Cerebellar nuclear complex (tissue), 1 donor: ENCODE results near the gene LRRN2.

Experiments used
- DNase-seq, 2 experiments: peaks; one replicate each; lab custom pipeline; 2025; lab: John Stamatoyannopoulos, UW

The LRRN2 gene

DNA sequence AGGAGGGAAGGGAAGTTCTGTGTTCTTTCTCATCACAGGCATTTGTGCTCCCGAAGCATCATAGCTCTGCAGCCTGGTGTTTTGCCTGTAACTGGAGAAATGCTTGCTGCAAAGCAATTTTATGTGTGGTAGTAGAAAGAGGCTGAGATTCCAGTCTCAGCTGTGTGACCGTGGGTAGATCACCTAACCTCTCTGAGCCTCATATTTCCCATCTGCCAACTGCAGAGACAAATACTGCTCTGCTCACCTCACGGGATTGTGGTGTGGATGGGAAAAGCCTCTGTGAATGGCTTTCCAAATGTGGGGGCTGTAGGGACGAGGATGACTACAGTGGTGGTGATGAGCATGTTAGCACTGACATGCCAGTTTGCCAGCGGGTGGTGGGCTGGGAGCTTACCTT lies 85.3 kb downstream of the LRRN2 start:
- DNase-seq = no peak

DNA sequence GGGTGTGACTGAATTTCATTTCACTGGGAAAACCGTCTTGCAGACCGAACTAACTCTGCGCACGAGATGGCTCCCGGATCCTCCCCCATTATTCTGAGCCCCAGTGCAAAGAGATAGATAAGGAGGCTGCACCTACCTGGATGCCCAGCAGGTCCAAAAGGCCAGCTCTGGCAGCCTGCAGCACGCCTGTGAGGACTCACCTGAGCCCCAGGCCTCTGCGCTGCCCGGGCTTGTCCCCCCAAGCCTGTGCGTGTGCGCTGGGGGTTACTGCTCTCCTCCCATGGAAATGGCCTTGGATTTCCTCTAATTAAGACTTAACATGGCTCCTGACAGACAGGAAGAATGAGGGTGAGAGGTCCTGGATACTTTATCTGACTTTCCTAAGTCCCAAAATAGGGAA lies 85.9 kb downstream of the LRRN2 start:
- no peak for DNase-seq

DNA sequence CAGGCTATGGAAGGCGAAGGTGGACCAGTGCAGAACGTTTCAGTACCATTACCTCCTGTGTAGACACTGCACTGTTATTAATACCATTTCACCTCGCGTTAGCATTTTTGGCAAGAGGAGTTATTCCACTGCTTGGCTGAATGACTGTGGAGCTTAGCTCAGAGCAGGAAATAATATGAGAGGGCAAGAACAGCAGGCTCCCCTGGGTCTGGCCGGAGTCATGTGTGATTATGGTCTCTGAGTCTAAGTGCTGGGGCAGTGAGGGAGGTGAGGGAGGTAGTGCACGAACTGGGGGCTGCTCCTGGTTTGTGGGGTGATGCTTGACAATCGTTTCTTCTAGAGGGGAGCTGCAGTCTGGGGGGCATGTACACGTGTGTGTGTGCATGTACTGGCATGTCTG lies 86.4 kb downstream of the LRRN2 start:
- no peak for DNase-seq

DNA sequence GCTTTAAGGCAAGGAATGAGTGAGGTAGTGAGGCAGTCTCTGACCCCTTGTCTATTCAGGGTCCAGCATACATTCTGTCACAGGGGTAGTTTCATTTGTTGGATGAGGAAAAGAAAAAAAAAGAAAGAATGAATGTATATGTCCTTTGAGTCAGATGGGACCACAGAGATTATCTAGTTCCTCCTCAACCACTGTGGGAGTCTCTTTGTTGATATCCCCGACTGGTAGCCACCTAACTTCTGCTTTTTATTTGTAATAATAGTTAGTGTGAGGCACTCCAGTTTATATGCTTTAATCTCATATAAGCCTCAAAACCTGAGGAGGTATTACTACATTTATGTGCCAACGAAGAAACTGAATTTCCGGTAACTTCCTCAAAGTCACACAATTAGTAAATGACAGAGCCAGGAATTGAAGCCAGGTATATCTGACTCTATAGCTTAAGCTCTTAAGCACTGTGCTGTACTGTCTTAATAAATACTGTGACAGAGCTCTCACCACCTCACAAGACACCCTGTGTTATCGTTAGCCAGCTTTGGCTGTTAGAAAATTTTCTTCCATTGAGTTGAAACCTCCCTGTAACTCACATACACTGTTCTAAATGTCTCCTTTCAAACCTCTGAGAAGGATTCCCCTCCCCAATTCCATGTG lies 87.1 kb downstream of the LRRN2 start:
- no peak for DNase-seq

DNA sequence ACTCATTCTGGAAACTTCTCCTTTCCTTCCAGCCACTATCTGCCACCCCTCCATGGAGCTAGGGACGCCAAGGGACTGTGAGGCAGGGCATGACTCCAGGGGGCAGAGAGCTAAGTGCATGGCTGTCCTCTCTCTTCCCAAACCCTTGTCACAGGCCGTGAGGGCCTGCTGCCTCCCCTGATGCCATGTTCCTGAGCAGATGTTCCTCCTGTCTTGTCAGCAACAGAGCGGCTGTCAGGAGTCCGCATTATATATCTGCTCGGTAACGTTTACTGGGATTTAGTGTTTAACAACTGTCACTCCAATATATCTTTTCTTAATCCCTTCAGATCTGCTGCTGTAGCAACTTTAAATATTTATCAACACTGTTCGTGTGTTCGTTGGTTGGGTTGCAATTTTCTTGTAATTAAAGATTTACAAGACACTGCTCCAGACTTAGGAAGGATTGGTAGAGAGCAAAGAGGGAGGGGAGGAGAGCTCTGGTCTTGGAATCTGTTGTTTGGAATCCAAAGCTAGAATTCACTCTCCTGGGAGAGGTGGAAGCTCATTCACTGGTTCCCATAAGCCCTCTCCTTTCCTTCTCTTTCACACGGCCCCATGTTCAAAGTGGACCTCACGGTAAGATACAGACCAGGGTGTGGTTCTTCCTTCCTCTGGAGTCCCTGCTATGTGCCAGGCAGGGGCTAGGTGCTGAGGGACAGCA lies 93.1 kb downstream of the LRRN2 start:
- no peak for DNase-seq

DNA sequence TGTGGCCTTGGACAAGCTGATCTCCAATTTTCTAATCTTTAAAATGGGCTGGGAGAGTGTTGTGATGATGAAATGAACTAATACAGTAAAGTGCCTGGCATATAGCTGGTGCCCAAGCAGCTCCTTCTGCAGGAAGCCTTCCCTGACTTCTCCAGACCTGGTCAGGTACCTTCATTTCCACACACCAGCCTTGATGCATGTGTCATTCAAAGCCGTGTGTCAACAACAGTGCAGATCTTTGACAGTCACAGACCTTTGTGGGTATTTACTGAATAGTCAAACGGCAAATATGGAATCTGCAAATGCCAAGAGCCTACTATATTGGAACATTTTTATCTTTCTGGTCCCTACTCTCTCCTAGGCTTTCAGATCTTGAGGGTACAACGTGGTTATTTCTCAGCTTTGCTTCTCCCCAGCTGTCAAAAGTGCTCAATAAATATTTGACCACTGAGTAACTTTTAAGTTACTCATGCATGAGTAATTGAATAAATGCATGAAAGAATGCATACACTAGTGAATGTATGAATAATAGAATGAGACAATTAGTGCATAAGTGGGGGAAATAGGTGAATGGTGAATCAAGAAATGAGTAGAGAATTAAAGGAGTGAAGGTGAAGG lies 94.0 kb downstream of the LRRN2 start:
- DNase-seq = no peak

DNA sequence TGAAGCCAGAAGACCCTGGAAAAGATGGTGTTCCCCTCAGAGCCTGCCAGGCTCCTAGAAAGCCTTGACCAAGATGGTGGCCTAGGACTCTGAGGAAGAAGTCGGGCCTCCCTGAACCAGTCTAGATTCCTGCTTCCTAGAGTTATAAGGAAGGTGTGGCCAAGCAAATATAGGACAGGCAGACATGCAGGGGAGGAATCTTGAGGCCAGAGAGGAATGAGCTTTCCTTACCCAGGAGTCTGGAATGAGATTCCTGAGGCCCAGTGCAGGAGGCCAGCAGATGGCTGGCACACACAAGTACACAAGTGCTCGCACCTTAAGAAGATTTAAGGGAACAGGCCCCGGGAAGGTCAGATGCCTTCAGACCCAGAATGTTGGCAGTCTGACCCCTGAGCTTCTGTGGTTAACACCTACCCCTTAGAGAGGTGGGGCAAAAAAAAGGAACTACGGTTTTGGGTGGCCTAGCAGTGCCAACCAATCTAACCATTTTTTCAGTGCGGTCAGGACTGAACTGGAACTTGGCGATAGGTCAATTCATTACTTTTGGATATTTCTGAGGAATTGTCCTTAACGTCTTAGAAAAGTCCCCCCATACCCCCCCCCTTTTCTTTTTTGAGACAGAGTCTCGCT lies 96.0 kb downstream of the LRRN2 start:
- no peak for DNase-seq

DNA sequence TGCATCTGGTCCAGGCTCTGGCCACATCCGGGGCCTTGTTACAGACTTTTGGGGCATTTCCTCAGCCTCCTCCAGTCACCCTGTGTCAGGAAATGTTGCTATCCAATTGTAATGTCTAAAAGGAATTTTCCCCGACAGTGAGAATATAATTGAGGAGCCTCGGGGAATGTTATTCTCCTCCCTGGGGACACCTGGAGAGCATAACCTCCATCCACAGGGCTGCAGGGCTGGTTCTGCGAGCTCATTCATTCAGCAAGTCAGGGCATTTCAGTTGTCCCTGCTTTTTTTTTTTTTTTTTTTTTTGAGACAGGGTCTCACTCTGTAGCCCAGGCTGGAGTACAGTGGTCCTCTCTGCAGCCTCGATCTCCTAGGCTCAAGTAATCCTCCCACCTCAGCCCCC lies 96.7 kb downstream of the LRRN2 start:
- DNase-seq = no peak

DNA sequence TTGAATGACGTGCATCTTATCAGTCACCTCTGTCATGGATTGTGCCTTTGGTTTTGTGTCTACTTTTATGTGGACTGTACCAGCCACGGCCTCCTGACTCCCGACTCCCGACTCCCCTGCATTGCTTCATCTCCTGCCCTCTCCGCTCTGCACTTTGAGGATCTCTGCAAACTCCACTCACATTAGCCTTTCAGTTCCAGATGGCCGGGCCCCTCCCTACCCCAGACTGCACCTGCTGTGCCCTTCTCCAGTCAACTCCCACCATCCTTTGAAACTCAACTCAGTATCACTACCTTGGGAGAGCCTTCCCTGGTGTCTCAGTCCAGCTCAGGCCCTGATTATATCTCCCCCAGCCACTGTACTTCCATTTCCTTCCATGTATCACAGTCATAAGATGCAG lies 97.9 kb downstream of the LRRN2 start:
- no peak for DNase-seq

DNA sequence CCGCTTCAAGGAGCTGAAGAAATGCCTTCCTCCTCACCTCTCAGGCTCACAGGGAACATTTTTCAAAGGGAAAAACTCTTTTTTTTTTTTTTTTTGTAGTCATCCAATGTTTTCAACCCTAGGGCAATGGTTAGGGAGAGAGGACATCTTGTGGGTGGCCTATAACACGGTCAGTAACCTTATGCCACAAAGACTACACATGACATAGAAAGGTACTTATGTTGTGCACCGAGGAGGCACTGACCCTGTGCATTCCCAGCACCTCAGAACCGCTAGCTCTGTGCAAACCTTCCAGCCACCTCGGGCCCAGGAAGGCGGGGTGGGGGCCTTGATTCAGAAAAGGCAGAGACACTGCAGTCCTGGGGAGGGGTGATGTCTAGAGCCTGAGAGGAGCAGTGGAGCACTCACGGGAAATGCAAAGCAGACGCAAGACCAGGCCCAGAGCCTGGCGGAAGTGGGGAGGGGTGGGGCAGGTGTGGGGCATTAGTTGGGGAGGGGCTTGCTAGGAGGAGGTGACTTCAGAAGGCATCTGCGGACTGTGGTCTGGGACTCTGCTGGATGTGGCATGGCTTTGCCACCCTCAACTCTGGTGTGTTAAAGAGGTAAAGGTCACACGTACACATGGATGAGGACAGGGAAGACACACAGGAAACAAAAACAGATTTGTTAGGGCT lies 100.7 kb downstream of the LRRN2 start:
- DNase-seq = no peak

DNA sequence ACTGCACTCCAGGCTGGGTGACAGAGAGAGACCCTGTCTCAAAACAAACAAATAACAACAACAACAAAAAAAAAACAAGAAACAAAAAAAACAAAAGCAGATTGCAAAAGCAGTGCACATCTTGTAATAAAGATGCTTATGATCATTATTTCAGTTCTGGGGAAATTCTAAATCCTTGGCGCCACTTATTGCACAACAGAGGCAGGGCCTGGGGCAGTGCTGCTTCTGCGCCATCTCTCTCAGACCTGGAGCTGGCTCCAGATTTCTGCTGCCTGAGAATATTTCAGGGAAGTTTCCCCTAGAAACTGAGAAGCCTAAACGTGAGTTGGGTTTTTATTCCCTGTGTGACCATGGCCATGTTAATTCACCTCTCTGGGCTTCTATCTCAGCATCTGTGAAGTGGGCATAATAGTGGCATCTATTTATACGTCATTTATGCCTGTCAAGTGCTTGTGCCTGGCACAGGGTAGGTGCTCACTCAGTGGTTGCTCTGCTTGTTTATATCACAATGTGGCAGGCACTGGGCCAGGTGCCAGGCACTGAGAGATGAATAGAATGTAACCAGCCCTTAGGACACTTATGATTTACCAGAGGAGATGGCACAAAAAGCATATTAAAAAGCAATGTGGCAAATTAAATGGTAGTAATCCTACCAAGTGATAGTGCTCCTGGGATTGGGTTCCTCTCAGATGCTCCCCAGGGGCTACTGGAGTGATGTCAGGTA lies 101.5 kb downstream of the LRRN2 start:
- no peak for DNase-seq

DNA sequence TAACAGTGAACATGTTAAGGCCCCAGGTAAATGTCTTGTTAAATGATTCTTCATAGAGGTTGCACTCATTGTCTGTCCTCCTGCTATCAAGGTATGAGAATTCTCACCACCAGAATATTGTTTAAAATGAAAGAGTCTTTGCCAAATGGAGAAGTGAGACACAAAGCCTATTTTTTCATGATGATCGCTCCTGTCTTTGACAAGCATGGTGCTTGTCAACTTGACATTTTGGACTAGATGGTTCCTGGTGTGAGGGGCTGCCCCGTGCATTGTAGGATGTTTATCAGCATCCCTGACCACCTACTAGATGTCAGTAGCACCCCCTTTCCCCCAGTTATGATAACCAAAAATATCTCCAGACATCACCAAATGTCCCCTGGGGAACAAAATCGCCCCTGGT lies 103.8 kb downstream of the LRRN2 start:
- DNase-seq = no peak

DNA sequence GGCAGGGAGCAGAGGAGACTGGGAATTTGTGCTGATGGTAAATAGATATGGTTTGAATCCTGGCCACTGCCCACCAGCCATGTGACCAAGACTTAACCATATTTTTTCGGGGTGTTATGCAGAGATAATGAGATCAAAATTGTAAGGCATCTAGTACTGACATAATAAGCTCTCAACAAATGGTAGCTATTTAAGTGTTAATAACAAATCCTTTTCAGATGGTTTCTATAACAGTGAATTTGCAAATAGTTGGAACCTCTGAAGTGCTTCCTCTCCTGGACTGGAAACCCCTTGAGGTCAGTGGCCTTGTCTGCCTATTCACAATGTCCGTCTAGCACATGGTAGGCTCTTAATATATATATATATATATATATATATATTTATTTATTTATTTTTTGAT lies 104.7 kb downstream of the LRRN2 start:
- no peak for DNase-seq

DNA sequence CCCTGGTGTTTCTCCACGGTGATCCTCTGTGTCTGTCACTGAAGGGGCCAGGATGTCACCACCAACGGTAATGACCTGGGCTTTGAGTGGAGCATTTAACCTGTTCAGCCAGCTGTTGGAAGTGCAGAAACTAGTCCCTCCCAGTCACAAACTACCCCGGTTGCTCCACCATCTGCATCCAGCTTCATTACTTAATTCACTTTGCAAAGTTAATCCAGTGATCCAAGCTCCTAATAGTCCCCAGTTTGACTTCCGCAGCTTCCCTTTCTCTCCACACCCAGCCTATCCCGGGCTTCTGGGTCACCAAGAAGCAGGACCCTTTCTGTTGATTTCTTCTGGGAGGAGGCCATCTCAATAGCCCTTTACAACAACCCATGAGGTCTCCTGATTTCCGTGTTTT lies 105.9 kb downstream of the LRRN2 start:
- no peak for DNase-seq

DNA sequence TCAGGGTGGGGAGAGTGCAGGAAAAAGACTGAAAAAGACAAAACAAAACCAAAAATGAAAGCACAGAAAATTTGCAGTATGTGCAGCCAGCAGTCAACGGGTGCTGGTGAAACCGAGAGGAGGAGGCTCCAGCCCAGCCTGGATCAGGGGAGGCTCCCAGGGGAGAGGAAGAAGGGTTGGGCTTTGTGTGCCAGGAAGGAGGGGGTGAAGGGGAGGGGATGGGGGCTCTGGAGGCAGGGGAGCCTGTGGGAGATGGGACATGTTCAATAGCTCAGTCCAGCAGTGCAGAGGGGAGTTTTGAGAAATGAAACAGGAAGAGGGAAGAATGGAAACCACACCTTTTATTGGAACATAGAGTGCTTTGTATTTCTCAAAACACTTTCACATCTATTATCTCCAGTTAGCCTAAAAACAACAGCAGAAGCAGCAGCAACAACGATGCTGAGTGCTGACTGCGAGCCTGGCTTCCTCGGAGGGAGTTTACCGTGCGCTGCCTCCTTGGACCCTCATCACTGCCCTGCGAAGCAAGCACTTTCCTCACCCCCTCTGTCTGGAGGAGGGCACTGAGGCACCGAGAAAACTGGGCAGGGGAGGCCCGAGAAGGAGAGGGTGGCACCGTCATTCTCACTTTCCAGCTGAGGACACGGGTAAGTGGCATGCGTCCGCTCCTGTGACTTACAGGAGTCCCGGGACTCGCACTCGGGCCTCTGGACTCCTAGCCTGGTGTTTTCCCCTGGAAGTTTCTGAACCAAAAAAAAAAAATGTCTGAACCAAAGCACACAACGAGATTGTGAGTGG lies 106.5 kb downstream of the LRRN2 start:
- no peak for DNase-seq

DNA sequence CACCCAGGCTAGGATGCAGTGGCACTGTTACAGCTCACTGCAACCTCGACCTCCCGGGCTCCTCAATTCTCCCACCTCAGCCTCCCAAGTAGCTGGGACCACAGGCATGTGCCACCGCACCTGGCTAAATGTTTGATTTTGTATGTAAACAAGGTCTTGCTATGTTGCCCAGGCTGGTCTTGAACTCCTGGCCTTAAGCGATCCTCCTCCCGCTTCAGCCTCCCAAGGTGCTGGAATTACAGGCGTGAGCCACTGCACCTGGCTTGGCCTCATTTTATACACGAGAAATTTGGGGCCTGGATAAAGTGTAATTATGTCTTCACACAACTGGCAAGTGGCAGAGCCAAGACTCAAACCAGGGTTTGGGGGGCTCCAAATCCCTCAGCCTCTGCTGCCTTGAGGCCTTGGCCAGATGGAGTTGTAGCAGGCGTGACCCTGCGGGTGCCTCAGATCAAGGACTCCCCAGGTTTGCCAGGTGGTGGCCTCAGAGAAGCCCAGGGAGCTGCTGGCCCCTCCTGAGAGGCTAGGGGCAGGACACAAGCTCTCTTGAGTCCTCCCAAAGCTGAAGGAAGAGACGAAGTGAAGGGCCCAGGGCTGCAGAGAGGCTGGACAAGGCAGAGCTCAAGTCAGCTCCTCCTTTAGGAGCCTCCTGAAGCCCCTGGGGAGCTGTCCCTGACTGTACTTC lies 107.6 kb downstream of the LRRN2 start:
- no peak for DNase-seq

DNA sequence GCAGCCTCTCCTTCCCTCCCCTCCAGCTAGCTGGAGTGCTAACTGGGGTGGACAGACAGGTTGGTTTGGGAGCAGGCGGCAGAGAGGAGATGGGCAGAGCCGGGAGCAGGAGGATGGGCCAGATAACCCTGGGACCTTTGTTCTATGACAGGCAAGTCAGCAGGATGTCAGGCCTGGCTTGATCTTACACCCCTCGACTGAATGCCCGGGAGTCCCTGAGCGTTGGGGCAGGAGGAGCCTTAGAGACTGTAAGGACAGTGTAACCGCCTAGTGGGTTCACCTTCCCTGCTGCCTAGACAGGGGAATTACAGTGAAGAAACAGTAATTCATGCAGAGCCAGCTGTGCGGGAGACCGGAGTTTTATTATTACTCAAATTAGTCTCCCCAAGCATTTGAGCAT lies 109.1 kb downstream of the LRRN2 start:
- DNase-seq = no peak

DNA sequence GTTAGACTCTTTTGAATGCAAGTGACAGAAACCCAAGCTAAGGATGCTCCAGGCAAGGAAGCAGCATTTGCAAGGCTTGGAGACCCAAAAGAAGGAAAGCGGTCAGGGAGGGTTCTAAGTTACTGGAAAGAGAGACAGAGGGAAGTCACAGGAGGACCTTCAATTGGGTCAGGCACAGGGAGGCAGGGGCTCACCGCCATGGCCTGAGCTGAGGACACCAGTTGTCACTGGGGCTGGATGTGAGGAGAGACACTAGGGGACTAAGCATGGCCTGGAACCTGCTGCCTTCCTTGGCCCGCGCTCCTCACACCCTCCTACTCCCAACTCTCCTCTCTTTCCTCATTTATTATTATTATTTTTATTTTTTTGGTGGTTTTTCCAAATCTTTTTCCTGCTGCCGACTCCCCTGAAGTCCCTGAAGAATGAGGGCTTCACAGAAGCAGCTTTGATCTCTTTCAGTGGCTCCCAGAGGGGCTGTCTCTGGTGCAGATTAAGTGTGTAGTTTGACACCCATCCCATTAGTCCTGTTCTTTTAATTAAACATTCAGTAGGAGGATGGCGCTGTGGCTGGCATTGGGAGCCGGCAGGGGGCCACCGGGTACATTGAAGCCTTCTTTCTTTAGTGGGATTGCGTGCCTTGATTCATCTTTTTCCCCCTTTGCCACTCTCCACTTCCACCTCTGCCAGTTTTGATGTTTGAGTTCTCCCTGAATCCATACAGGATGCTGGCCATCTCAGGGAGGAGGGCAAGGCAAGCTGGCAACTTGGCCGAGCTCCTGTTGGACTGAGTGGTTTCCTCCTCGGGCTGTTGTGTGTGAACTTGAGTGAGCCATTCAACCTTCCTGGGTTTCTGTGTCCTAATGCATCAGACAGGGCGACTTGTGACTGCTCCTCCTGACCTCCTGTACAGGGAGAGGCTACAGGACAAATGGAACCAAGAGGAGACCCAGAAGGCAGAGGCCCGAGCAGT lies 110.0 kb downstream of the LRRN2 start:
- no peak for DNase-seq

DNA sequence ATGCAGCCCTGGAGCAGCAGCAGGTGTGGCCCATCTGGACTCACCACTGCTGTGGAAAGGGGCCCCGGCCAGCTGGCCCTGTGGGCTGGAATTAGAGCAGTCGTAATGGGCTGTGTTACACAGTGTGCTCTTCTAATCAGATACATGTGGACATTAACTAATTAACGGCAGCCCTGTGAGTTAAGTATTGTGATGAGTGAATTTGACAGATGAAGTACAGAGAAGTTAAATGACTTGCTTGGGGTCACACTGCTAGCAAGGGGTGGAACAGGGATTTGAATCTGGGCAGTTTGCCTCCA lies 110.7 kb downstream of the LRRN2 start:
- DNase-seq = no peak
